Neuron (in vitro differentiated cells): ENCODE data around the gene POC1B.

Source experiments
- H2AFZ ChIP-seq: one replicate; pipeline ENCODE4 v1.6.1; 2013; ENCODE audit warnings: low read depth, mild to moderate bottlenecking, inconsistent platforms, low read length, moderate library complexity
- H3K27me3 ChIP-seq: one replicate; pipeline ENCODE4 v1.6.1; 2013; ENCODE audit warnings: low read length; ENCODE audit not compliant: insufficient read depth
- H3K36me3 ChIP-seq: one replicate; pipeline ENCODE4 v1.6.1; 2013; ENCODE audit warnings: low read length; ENCODE audit not compliant: insufficient read depth
- H3K4me1 ChIP-seq: one replicate; pipeline ENCODE4 v1.6.1; 2013; ENCODE audit warnings: low read length; ENCODE audit not compliant: insufficient read depth
- H3K4me3 ChIP-seq: 2 replicates; pipeline ENCODE4 v1.5.1; 2013; ENCODE audit warnings: mild to moderate bottlenecking, low read length, moderate library complexity
- H3K9me3 ChIP-seq: one replicate; pipeline ENCODE4 v1.6.1; 2013; ENCODE audit warnings: low read length

POC1B gene

GRCh38 chr12:89386138-89386537, 139.7 kb downstream of the POC1B start:
- no peak overlapping the region for H3K4me3 ChIP-seq
- H3K4me1 ChIP-seq = peaks cover 13% of the 10 kb centered on the region
- no peaks in the 10 kb centered on the region for H3K36me3 ChIP-seq
- no peaks in the 10 kb centered on the region for H3K27me3 ChIP-seq
- no peaks in the 10 kb centered on the region for H3K9me3 ChIP-seq
- H2AFZ ChIP-seq = no peak overlapping the region

- Histone ChIP-seq H3K9me3 (no peaks in the 10 kb centered on the region), H3K36me3 (no peaks in the 10 kb centered on the region), H2AFZ (no peak overlapping the region), H3K4me3 (no peak overlapping the region), H3K4me1 (peaks cover 13% of the 10 kb centered on the region), H3K27me3 (no peaks in the 10 kb centered on the region)
Observed at GRCh38 chr12:89384807-89385206, 141.0 kb downstream of the POC1B start.

- H3K4me3 ChIP-seq = no peak overlapping the region
- no peaks in the 10 kb centered on the region for H3K9me3 ChIP-seq
- H3K4me1 ChIP-seq = peaks cover 13% of the 10 kb centered on the region
- peak overlapping the region; percentile 39 for H2AFZ ChIP-seq
- no peaks in the 10 kb centered on the region for H3K27me3 ChIP-seq
- H3K36me3 ChIP-seq = no peaks in the 10 kb centered on the region
Observed at GRCh38 chr12:89384050-89384758, 141.6 kb downstream of the POC1B start.

GRCh38 chr12:89383235-89384049, 142.4 kb downstream of the POC1B start:
- Histone ChIP-seq H2AFZ (no peak overlapping the region), H3K36me3 (no peaks in the 10 kb centered on the region), H3K4me1 (peaks cover 13% of the 10 kb centered on the region), H3K27me3 (no peaks in the 10 kb centered on the region), H3K4me3 (no peak overlapping the region), H3K9me3 (no peaks in the 10 kb centered on the region)

- Histone ChIP-seq H3K4me1 (peaks cover 13% of the 10 kb centered on the region), H2AFZ (no peak overlapping the region), H3K9me3 (no peaks in the 10 kb centered on the region), H3K27me3 (no peaks in the 10 kb centered on the region), H3K36me3 (no peaks in the 10 kb centered on the region), H3K4me3 (no peak overlapping the region)
Observed at GRCh38 chr12:89382328-89382727, 143.5 kb downstream of the POC1B start.

- Histone ChIP-seq H2AFZ (no peak overlapping the region), H3K9me3 (no peaks in the 10 kb centered on the region), H3K4me3 (no peak overlapping the region), H3K4me1 (peaks cover 13% of the 10 kb centered on the region), H3K27me3 (no peaks in the 10 kb centered on the region), H3K36me3 (no peaks in the 10 kb centered on the region)
Observed at GRCh38 chr12:89379839-89380467, 145.9 kb downstream of the POC1B start.

GRCh38 chr12:89379148-89379838, 146.6 kb downstream of the POC1B start:
- Histone ChIP-seq H3K27me3 (no peaks in the 10 kb centered on the region), H3K4me1 (peaks cover 9% of the 10 kb centered on the region), H3K9me3 (no peaks in the 10 kb centered on the region), H3K36me3 (no peaks in the 10 kb centered on the region), H2AFZ (no peak overlapping the region), H3K4me3 (no peak overlapping the region)

- Histone ChIP-seq H3K4me3 (no peak overlapping the region), H3K36me3 (no peaks in the 10 kb centered on the region), H3K4me1 (no peaks in the 10 kb centered on the region), H2AFZ (no peak overlapping the region), H3K9me3 (no peaks in the 10 kb centered on the region), H3K27me3 (no peaks in the 10 kb centered on the region)
Observed at GRCh38 chr12:89376844-89377243, 149.0 kb downstream of the POC1B start.

GRCh38 chr12:89376202-89376529, 149.7 kb downstream of the POC1B start:
- Histone ChIP-seq H3K4me3 (no peak overlapping the region), H3K9me3 (no peaks in the 10 kb centered on the region), H2AFZ (no peak overlapping the region), H3K27me3 (no peaks in the 10 kb centered on the region), H3K36me3 (no peaks in the 10 kb centered on the region), H3K4me1 (no peaks in the 10 kb centered on the region)

GRCh38 chr12:89373763-89374572, 151.9 kb downstream of the POC1B start:
- no peak overlapping the region for H3K4me3 ChIP-seq
- H3K36me3 ChIP-seq = no peaks in the 10 kb centered on the region
- H3K4me1 ChIP-seq = no peaks in the 10 kb centered on the region
- no peaks in the 10 kb centered on the region for H3K9me3 ChIP-seq
- no peak overlapping the region for H2AFZ ChIP-seq
- no peaks in the 10 kb centered on the region for H3K27me3 ChIP-seq

- Histone ChIP-seq H3K4me3 (no peak overlapping the region), H3K27me3 (no peaks in the 10 kb centered on the region), H3K4me1 (no peaks in the 10 kb centered on the region), H3K36me3 (no peaks in the 10 kb centered on the region), H2AFZ (no peak overlapping the region), H3K9me3 (no peaks in the 10 kb centered on the region)
Observed at GRCh38 chr12:89372584-89373370, 153.1 kb downstream of the POC1B start.

GRCh38 chr12:89370850-89371249, 155.0 kb downstream of the POC1B start:
- H3K4me3 ChIP-seq = no peak overlapping the region
- no peaks in the 10 kb centered on the region for H3K9me3 ChIP-seq
- H2AFZ ChIP-seq = no peak overlapping the region
- no peaks in the 10 kb centered on the region for H3K36me3 ChIP-seq
- H3K4me1 ChIP-seq = no peaks in the 10 kb centered on the region
- H3K27me3 ChIP-seq = no peaks in the 10 kb centered on the region
